NCI-H524 treated with DMSO at 0.1 percent for 48 hours (cell line): ENCODE results near the gene ANKRD33B.
"Not testable (repeated sequence)": the region's sequence is repeated elsewhere in the genome, so short reads cannot be mapped to it uniquely, and the experiment has no call there.

Source experiments
- DNase-seq: peaks from one replicate; lab custom pipeline; 2025; lab: John Stamatoyannopoulos, UW

Gene ANKRD33B

GRCh38 chr5:10595293-10595671 lies 31.4 kb downstream of the ANKRD33B start:
- peak; percentile 34 for DNase-seq

DNA sequence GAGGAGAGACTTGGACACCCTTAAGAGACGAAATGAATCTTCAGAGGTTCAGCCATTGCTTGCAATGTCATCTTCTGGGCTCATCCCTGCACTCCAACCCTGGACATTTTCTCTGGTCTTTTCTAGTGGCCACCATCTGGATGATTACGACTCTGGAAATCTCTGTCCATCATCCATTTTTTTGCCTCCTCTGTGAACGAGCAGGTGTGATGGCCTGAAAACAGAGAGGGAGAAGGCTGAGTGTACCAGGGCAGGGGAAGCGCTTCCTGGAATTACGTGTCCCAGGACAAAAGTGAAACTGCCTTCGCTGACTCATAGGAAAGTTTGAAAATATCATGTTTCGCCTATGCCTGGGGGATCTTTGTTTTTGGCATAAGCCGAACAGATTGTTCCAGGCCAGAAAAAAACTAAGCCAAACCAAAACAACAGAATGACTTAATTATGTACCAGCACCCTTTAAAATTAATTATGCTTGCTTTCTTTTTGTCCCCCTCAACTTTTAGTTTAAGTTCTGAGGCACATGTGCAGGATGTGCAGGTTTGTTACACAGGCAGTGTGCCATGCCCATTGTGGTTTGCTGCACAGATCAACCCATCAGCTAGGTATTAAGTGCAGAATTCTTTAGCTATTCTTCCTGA lies 31.9 kb downstream of the ANKRD33B start:
- no peak for DNase-seq

GRCh38 chr5:10596310-10596703 lies 32.4 kb downstream of the ANKRD33B start:
- no peak for DNase-seq

- DNase-seq = no peak
Observed at GRCh38 chr5:10596886-10597451, 33.1 kb downstream of the ANKRD33B start.

- DNase-seq = no peak
Observed at GRCh38 chr5:10599113-10599512, 35.2 kb downstream of the ANKRD33B start.

GRCh38 chr5:10599862-10600284 lies 36.0 kb downstream of the ANKRD33B start:
- DNase-seq = no peak

GRCh38 chr5:10600626-10601245 lies 36.9 kb downstream of the ANKRD33B start:
- no peak for DNase-seq

- peak; percentile 76 for DNase-seq
Observed at GRCh38 chr5:10601246-10602030, 37.6 kb downstream of the ANKRD33B start.

- no peak for DNase-seq
Observed at GRCh38 chr5:10602031-10602806, 38.3 kb downstream of the ANKRD33B start.

DNA sequence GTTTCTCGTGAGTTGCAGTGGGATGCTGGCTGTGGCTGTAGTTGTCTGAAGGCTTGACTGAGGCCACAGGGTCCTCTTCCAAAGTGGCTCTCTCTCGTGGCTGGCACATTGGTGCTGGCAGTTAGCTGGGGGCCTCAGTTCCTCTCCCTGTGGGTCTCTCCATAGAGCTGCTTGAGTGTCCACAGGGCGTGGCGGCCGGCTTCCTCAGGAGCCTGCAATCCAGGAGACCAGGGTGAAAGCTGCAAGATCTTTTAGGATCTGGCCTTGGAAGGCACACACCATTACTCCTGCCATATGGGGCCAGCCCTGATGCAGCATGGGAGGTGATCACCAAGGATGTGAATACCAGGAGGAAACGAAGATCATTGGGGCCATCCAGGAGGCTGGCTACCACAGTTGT lies 41.1 kb downstream of the ANKRD33B start:
- no peak for DNase-seq

DNA sequence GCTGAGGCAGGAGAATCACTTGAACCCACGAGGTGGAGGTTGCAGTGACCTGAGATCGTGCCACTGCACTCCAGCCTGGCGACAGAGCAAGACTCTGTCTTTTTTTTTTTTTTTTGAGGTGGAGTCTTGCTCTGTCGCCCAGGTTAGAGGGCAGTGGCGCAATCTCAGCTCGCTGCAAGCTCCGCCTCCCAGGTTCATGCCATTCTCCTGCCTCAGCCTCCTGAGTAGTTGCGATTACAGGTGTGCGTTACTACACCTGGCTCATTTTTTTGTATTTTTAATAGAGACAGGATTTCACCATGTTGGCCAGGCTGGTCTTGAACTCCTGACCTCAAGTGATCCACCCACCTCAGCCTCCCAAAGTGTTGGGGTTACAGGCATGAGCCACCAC lies 42.8 kb downstream of the ANKRD33B start:
- not testable (repeated sequence) for DNase-seq

GRCh38 chr5:10607023-10607665 lies 43.3 kb downstream of the ANKRD33B start:
- peak; percentile 66 for DNase-seq

DNA sequence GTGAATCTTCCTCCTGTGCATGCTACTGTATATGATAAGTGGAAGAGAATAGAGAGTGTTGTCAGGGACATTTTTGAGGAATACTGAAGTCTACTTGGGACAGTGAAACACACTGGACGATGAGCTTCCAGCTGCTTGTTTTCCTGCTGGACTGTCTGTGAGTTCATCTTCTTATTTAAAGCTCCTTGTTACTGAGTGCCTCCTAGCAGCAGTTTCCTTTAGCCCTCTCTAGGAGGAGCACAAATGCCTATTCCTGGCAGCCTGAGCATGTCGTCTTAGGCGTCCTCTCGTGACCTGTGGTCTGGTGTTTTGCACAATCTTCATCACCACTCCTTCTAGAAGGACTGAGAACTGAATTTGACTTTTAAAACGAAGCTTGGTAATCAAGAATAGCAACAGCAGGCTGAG lies 43.8 kb downstream of the ANKRD33B start:
- DNase-seq = no peak

- not testable (repeated sequence) for DNase-seq
Observed at GRCh38 chr5:10608081-10608480, 44.2 kb downstream of the ANKRD33B start.

DNA sequence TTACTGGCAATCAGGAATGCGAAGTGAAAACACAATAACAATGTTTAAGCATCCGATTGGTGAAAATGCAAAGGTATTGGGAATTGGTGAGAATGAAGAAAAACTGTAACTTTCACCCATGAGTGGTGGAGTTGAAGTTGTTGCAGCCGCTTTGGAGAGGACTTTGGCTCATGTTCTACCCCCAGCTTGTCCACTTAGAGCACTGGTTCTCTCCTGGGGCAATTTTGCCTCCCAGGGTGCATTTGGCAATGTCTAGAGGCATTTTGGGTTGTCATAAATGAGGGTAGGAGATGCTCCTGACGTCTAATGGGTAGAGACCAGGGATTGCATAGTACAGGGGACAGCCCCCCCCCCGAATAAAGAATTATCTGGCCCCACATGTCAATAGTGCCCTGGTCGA lies 46.2 kb downstream of the ANKRD33B start:
- no peak for DNase-seq

- no peak for DNase-seq
Observed at GRCh38 chr5:10611290-10611689, 47.4 kb downstream of the ANKRD33B start.

GRCh38 chr5:10612251-10612650 lies 48.4 kb downstream of the ANKRD33B start:
- no peak for DNase-seq

DNA sequence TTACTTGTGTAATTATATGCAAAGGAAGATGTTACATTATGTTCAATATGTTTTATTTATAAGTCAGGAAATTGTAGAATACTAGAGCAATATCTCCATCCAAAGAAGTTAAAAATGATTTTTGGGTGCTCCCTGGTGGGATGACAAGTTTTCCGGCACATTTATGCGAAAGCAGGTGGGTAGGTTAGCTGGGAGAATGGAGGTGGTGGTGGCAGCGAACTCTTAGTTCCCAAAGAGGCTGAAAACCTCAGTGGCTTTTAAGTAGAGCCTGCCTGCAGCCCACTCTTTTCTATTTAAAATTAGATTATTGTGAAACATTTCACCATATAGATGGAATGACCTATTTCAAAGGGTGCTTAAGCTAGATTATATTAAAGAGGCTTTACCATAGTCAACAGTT lies 51.8 kb downstream of the ANKRD33B start:
- no peak for DNase-seq

GRCh38 chr5:10617103-10617502 lies 53.2 kb downstream of the ANKRD33B start:
- DNase-seq = no peak

GRCh38 chr5:10618311-10618710 lies 54.4 kb downstream of the ANKRD33B start:
- no peak for DNase-seq

DNA sequence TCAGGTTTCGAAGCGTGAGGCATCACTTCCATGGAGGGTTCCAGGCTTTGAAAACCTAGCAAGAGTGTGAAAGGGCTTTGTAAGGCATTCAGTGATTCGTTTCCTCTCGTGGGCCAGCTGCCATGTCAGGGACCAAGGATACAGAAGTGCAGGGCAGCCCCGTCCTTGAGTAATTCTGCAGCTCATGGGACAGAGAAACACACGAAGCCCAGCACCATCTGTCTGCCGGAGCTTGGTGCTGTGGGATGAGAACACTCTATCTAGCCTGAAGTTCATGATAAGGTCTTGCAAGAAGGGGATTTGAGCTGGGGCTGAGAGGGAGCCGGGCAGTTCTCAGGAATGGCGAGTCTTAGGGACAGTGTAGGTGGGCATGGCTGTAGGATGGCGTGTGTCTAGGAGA lies 55.8 kb downstream of the ANKRD33B start:
- DNase-seq = no peak

DNA sequence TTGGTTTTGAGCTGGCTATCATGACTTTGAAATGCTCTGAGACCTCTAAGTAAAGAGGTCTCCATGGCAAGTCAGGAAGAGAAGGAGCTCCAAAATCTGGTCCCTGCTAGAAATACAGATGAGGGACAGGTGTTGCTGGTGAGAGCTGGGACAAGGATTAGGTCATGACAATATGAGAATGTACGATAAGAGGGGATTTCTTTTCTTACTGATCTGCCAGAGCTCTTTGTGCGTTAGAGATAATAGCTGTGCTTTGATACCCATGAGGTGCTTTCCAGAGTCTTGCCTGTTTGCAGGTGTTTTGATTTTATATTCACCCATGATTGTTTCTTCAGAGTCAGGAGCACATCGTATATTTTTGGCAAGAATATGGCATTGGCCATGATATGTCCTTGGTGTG lies 56.5 kb downstream of the ANKRD33B start:
- DNase-seq = no peak
